Esophagus mucosa (tissue), 1 donor: ENCODE measurements around the gene ANO2. TPM values are rescaled to one million over a fixed set of nuclear protein-coding genes. Genes with fewer than 3 reads are reported as not detected.

Experiments used
- ATAC-seq: fragments of 200-7000 bp; cut with Tn5 transposase; one replicate; pipeline ENCODE4 v1.9.1; 2020
- total RNA-seq: library from RNA; stranded (reverse); gene quantifications from one replicate; pipeline ENCODE4 v1.2.4, GENCODE V29; 2023
- donor health status: DM: yes; HTN: yes; CAD: no.

Gene ANO2
- total RNA-seq, 1 donor from 2014 or later, result 2.0 TPM

GRCh38 chr12:5964913-5965900 lies 20.1 kb upstream of the ANO2 start:
- peak; percentile 63 for ATAC-seq

GRCh38 chr12:5963515-5963914 lies 18.5 kb upstream of the ANO2 start:
- ATAC-seq, result no peak

- no peak for ATAC-seq
Observed at GRCh38 chr12:5960783-5961182, 15.7 kb upstream of the ANO2 start.

- peak; percentile 84 for ATAC-seq
Observed at GRCh38 chr12:5956987-5957386, 11.9 kb upstream of the ANO2 start.

- ATAC-seq, result no peak
Observed at GRCh38 chr12:5954661-5955060, 9.6 kb upstream of the ANO2 start.

GRCh38 chr12:5953835-5954586 lies 9.0 kb upstream of the ANO2 start:
- ATAC-seq, result no peak

- no peak for ATAC-seq
Observed at GRCh38 chr12:5952031-5952430, 7.0 kb upstream of the ANO2 start.

GRCh38 chr12:5948696-5949095 lies 3.6 kb upstream of the ANO2 start:
- ATAC-seq, result no peak

GRCh38 chr12:5947006-5947405 lies 1.9 kb upstream of the ANO2 start:
- ATAC-seq, result no peak

- ATAC-seq, result no peak
Observed at GRCh38 chr12:5946388-5946787, 1.3 kb upstream of the ANO2 start.

GRCh38 chr12:5944688-5945070 lies 380 bp downstream of the ANO2 start:
- no peak for ATAC-seq

GRCh38 chr12:5944053-5944452 lies 1.0 kb downstream of the ANO2 start:
- no peak for ATAC-seq

- ATAC-seq, result no peak
Observed at GRCh38 chr12:5941907-5942306, 3.2 kb downstream of the ANO2 start.

- ATAC-seq, result no peak
Observed at GRCh38 chr12:5927732-5928516, 17.1 kb downstream of the ANO2 start.

GRCh38 chr12:5925646-5926045 lies 19.4 kb downstream of the ANO2 start:
- ATAC-seq, result no peak

GRCh38 chr12:5924342-5924741 lies 20.7 kb downstream of the ANO2 start:
- no peak for ATAC-seq

GRCh38 chr12:5923751-5924150 lies 21.3 kb downstream of the ANO2 start:
- ATAC-seq, result no peak

GRCh38 chr12:5923043-5923605 lies 21.9 kb downstream of the ANO2 start:
- ATAC-seq, result no peak

GRCh38 chr12:5921966-5922899 lies 22.8 kb downstream of the ANO2 start:
- ATAC-seq, result no peak

GRCh38 chr12:5921027-5921909 lies 23.8 kb downstream of the ANO2 start:
- no peak for ATAC-seq
